IPS DF 4.7 (cell line): ENCODE measurements around the gene SPINT1.
"Not testable (repeated sequence)": the region's sequence is repeated elsewhere in the genome, so short reads cannot be mapped to it uniquely, and the experiment has no call there.

Experiments
- DNase-seq: peaks from one replicate; pipeline ENCODE4 v3.0.0-alpha.2; 2013; ENCODE audit warnings: low spot score; ENCODE audit errors: extremely low read depth

Gene SPINT1

DNA sequence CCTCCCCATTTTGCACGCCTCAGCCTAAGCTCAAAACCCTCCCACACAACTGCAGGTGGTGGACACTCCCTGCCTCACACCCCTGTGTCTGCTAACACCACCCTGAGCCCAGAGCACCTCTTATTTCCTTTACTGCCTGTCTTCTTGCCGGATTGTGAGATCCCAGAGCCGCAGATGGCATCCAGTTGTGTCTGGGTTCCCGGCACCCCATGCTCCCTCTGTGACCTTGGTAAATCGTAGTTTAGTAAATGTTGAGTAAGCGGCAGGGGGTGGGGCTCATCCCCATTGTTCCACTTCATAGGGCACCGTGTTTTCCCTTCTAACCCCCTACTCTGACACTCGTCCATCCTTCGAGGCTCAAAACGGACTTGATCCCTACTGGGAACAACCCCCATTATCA is 14.9 kb downstream of the SPINT1 start:
- DNase-seq = no peak

- DNase-seq = no peak
Observed at GRCh38 chr15:40859206-40859851, 15.5 kb downstream of the SPINT1 start.

DNA sequence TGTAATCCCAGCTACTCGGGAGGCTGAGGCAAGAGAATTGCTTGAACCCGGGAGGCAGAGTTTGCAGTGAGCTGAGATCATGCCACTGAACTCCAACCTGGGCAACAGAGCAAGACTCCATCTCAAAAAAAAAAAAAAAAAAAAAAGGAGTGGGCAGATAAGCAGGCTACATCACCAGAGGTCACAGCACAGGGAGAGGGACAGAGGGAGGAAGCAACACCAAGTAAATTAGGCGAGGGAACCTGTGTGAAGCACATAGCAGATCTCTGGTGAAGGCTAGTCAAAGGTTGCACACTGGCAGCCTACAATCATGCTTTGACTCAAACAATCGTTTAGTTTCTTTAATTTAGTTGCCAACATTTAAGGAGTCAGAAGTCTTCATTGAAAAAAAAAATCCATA is 17.3 kb downstream of the SPINT1 start:
- DNase-seq = not testable (repeated sequence)

- DNase-seq = no peak
Observed at GRCh38 chr15:40863660-40864270, 19.9 kb downstream of the SPINT1 start.

DNA sequence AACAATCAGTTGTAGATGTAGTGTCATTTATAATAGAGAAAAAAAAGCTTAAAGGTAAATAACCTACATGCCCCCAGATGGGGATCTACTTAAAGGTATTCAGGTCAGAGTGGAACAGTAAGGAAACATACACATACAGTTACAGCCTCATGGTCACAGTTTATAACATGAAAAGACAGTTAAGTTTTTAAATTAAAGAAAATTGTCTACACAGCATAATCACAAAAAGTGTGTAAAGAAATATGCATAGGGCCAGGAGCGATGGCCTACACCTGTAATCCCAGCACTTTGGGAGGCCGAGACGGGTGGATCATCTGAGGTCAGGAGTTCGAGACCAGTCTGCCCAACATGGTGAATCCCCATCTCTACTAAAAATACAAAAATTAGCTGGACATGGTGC is 23.4 kb downstream of the SPINT1 start:
- no peak for DNase-seq

DNA sequence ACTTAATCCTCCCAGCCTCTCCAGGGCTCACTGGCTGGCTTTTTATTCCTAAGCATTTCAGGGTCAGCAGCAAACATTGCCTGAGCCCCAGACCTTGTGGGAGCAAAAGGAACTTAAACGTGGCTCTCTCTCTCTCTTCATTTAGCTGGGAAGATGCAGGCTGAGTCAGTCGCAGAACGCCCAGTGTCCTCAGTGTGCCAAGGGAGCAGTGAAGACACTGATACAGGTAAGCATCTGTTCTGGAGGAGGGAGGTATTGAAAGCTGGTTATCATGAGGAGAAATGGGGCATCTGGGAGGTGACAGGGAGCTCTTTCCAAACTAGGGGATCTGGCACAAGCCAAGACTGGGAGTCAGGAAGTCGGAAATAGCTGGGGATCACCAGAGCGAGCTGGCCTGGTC is 25.8 kb downstream of the SPINT1 start:
- DNase-seq = no peak

GRCh38 chr15:40870716-40871115 is 26.9 kb downstream of the SPINT1 start:
- DNase-seq = no peak

DNA sequence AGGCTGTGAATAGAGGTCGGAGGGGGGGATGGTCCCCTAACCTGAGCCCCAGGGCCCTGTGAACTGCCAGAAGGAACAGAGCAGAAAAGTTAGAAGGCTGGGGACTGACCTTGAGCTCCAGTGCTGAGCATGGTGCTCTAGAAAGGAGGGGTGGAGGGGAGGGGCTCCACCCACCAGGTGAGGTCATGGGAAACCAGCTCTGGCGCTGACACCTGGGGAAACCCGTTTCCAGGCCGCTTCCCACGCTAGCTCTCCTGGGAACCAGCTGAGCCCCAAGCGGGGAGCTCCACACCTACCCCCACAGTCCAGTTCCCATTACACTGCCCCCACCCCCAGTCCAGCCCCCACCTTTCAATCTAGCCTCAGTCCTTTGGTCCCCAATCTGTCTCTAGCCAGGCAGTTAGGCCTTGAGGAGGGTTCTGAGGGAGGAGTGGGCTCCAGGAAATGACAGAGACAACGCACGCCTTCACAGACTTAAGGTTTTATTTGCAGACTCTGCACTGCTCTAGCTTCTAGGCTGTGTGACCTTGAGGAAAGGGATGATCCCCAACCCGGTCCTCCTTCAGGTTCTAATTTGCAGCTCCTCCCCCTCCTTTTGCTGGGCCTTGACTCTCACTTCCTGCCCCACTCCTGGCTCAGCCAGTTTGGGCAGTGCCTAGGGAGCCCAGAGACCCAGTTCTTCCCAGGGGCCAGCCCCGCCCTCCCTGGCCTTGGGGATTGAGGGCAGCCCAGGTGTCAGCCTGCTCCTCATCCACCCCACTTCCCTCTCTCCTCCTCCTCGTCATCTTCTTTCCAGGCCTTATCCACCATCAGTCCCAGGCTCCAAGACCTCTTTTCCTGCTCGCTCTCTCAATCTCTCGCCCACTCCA is 28.1 kb downstream of the SPINT1 start:
- DNase-seq = no peak

- DNase-seq = no peak
Observed at GRCh38 chr15:40872791-40873693, 29.2 kb downstream of the SPINT1 start.

GRCh38 chr15:40873694-40874561 is 30.1 kb downstream of the SPINT1 start, which contains the start of gene RHOV:
Gene RHOV (minus strand): TSS chr15:40874234. CDS start chr15:40874139, 95 bp downstream.
- DNase-seq = no peak

GRCh38 chr15:40875991-40876730 is 32.3 kb downstream of the SPINT1 start:
- no peak for DNase-seq

DNA sequence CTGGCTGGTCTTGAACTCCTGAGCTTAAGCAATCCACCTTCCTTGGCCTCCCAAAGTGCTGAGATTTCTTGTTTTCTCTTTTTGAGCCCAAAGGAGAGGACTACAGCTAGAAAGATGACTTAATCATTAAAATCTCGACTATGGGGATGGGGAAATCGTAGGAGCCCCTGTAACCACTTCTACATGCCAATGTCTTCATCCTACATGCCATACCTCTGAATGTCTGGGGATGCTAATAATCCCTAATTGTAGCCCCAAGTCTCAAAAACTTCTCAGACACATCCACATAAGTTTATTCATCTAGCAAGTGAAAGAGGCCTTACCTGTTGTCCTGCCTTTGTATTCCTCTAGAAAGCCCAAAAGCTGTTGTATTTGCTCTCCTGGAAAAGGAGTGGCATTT is 33.8 kb downstream of the SPINT1 start:
- no peak for DNase-seq

DNA sequence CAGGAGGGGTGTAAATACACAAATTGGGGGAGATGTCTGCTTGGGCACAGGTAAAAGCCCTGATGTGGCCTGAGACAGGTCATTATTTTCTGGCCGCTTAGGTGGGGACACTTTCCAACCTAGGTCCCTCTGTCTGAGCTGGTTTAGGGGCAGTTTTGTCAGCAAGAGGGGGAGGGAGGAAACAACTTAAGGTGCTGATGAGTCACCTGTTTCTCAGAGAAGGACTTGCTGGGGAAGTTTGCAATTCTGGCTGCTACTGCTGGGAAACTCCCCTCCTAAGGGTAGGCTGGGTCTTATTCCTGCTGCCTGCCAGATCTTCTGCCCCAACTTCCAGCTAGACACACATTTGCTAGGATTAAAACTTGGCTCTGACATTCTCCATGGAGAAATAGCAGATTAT is 34.9 kb downstream of the SPINT1 start:
- no peak for DNase-seq

- DNase-seq = no peak
Observed at GRCh38 chr15:40879609-40880008, 35.8 kb downstream of the SPINT1 start.

- no peak for DNase-seq
Observed at GRCh38 chr15:40881351-40881750, 37.5 kb downstream of the SPINT1 start.

GRCh38 chr15:40886586-40886985 is 42.7 kb downstream of the SPINT1 start:
- DNase-seq = no peak

- no peak for DNase-seq
Observed at GRCh38 chr15:40889112-40889511, 45.3 kb downstream of the SPINT1 start.

GRCh38 chr15:40891138-40891537 is 47.3 kb downstream of the SPINT1 start:
- no peak for DNase-seq

DNA sequence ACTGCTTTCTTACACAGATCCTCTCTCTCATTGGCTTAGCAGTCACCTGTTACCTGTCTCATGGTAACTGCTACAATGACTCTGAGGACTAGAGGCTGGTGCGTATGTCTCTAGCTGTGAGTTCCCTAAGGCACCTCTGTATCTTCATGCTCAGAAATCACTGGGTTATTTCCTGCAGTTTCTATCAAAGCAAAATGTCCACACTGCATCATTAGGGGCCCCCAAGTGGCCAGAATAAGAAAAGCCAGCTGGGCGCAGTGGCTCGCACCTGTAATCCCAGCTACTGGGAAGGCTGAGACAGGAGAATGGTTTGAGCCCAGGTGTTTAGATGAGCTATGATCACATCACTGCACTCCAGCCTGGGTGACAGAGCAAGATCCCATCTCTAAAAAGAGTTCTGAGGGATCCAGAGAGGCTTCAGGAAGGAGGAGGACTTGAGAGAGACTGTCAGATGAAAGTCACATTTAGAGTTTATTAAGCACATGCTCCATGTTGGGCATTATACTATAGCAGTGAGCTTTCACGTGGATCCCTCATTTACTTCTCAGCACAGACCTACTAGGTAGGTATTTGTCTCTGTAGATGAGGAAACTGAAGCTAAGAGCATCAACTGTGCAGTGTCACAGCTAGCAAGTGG is 48.1 kb downstream of the SPINT1 start:
- no peak for DNase-seq
